NCI-H2196 (cell line): ENCODE data around the gene PGAP3.
"Not testable (repeated sequence)": the region's sequence is repeated elsewhere in the genome, so short reads cannot be mapped to it uniquely, and the experiment has no call there.

ENCODE experiments used
- DNase-seq: peaks from one replicate; lab custom pipeline; 2025; ENCODE audit not compliant: unreplicated experiment; lab: John Stamatoyannopoulos, UW

PGAP3 gene, protein sequence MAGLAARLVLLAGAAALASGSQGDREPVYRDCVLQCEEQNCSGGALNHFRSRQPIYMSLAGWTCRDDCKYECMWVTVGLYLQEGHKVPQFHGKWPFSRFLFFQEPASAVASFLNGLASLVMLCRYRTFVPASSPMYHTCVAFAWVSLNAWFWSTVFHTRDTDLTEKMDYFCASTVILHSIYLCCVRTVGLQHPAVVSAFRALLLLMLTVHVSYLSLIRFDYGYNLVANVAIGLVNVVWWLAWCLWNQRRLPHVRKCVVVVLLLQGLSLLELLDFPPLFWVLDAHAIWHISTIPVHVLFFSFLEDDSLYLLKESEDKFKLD

DNA sequence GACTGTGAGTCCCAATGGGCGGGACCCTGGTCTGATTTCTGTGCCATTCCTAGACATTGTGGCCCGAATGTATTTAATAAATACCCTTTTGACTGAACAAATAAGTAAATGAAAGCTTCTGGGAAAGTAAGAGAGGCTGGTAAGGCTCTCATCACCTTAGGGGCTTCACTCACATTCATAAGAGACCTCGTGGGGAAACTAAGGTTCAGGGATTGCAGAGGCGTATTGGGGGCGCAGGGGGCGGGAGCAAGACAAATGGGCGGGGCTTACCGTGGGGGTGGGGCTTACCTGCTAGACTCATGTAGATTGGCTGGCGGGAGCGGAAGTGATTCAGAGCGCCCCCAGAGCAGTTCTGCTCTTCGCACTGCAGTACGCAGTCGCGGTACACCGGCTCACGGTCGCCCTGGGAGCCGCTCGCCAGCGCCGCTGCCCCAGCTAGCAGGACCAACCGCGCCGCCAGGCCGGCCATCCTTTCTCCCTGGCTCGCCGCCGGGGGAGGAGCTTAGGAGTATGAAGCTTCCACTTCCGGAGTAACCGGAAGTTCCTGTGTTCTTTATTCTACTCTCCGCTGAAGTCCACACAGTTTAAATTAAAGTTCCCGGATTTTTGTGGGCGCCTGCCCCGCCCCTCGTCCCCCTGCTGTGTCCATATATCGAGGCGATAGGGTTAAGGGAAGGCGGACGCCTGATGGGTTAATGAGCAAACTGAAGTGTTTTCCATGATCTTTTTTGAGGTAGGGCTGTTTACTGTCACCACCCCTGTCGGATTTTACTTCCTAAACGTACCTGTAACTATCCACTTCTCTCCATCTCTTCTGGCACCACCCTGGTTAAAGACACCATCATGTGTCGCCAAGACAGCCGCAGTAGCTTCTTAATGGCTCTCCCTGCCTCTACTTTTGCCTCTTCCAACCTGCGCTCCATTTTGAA is at the start of gene PGAP3:
PGAP3 (minus strand) TSS at position 512 of the 929 bp plus-strand sequence; CDS start at position 469, 43 bp downstream.
- peak; percentile 79 for DNase-seq

DNA sequence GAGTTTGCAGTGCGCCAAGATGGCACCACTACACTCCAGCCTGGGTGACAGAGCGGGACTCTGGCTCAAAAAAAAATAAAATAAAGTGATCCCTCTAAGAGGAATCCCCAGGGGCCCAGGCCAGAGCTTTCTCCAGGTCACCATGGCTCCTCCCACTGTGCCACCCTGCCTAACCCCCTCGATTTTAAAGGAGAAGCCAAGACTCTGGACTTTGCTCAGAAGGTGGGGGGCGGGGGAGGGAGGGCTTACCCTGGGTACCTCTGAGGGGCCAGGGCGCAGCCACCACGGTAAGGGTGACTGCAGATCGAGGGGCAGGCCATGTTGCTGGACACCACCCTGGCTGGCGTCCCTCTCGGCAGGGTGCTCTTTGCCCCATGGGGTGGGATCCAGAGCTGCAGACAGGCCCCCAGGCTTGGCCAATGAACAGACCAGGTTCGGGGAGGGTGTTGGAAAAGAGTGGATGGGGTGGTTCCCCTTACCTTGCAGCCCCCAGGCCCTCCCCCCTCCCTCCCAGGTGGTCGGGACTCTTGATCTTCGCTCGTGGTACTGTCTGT is 49.4 kb upstream of the PGAP3 start:
- no peak for DNase-seq

DNA sequence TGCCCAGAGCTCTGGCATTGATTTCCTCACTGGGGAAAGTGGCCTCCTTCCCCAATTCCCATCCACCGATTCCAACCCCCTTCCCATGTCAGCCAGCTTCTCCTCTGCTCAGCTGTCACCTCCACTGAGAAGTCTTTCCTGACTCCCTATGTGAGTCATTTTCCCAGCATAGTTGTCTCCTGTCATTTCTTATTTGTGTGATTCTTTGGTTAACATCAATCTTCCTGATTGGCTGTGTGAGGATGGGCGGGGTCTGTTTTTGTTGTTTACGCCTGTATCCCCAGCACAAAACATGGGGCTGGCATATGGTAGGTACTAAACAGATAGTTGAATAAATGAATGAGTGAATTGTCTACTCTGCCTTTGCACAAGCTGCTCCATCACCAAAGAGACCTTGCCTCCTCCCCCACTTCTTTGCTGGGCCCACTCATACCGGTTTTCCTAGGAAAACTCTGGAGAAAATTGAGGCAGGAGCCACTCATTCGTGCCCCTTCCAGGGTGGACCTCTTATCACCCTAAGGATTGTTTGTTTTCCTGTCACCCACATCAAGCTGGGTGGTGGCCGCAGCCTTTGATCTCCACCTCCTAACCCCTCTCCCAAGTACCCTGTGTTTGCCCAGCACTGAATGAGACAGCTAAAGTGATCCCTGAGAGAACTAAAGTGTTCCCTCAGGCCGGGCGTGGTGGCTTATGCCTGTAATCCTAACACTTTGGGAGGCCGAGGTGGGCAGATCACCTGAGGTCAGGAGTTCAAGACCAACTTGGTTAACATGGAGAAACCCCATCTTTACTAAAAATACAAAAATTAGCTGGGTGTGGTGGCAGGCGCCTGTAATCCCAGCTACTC is 48.7 kb upstream of the PGAP3 start:
- no peak for DNase-seq

DNA sequence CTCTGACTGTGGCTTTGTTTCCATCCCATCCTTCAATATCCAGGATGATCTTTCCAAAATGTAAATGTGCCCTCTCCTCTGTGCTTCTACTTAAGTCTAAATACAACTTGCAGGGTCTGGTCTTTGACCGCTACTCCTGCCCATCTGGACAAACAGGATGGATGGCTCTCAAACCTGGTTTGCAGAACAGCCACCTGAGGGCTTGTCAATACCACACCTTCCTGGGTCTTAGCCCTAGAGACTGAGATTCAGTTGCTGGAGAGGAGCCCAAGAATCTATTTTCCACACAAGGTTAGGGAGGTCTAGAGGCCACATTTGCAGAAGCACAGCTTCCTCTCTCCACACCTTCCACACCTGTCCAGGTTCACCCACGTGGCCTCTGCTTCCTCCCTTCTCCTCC is 48.0 kb upstream of the PGAP3 start:
- no peak for DNase-seq

DNA sequence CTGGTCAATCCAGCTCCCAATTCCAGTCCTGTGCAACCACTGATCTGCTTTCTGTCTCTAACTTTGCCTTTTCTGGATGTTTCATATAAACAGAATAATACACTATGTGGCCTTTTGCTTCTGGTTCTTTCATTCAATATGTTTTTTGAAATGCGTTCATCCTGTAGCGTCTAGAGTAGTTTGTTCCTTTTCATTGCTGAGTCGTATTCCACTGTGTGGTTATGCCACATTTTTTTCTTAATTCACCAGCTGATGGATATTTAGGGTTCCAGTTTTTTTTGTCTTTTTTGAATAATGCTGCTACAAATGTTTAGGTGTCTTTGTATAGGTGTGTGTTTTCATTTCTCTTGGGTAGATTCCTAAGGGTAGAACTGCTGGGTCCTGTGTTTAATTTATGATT is 44.7 kb upstream of the PGAP3 start:
- DNase-seq = no peak

DNA sequence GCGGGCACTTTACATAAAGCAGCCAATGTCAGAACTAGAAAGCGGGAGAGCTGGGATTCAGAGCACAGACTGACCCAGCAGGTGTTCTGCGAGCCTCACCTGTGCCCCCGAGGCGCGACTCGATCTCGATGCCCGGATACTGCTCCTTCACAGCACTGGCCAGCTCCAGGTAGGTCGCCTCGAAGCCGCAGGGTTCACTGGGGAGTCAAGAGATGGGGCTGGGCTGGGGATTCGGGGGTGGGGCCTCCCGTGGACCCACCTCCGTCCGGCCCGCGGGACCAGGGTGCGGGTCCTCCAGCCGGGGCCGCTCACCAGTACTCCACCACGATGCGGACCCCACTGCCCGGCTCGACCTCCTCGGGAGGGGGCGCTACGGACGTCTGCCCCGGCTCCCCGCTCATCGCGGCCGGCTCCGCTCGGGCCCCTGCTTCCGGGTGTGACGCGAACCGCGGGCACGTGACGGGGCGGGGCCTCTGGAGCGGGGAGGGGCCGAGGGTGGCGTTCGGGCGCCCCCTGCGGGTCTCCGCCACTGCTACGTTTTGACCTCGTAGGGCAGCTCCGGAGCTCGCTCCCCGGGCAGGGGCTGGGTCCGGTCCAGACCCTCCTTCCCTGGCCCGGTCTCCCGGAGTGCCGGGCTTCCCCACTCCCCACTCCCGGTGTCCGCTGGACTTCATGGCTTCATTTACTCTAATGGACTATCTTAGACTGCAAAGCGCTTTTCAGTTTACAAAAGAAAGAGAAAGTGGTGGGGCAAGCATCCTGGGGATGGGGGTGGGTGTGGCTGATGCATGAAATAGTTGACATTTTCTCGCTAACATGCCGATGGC is 42.5 kb upstream of the PGAP3 start, which contains the start of gene MIEN1:
MIEN1 (minus strand) TSS at position 438 of the 827 bp plus-strand sequence; CDS start at position 401, 37 bp downstream.
- peak; percentile 71 for DNase-seq

DNA sequence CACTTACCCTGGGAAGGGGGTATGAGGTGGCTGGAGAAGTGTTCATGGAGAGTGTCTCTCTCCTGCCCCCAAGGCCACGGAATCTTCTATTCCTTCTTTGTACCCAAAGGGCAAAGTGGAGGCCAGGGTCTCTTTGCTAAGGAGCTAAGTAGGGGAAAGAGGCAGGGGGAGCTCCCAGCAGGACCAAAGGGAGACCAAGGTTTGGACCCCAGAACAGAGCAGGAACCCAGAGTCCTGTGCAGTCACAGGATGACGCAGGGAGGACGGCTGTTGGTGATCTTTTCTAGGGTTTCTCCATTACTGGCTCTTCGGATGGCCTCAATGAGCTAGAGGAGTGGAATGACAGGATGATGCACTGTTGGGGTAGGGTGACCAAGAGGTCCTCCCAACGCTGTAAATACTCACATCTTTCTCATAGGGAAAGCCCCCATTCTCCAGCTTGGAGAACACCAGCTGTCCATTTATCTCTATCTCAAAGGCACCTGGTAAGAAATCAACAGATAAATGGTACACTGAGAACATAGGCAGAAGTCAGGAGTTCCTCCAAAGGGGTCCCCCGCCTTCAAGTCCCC is 41.5 kb upstream of the PGAP3 start:
- DNase-seq = no peak

DNA sequence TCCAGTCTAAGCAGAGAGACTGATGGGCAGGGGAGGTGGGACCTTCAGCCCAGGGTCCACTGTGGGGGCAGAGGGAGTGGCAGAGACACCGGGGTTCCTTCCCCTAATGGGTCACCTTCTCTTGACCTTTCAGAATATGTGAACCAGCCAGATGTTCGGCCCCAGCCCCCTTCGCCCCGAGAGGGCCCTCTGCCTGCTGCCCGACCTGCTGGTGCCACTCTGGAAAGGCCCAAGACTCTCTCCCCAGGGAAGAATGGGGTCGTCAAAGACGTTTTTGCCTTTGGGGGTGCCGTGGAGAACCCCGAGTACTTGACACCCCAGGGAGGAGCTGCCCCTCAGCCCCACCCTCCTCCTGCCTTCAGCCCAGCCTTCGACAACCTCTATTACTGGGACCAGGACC is 39.7 kb upstream of the PGAP3 start:
- no peak for DNase-seq

DNA sequence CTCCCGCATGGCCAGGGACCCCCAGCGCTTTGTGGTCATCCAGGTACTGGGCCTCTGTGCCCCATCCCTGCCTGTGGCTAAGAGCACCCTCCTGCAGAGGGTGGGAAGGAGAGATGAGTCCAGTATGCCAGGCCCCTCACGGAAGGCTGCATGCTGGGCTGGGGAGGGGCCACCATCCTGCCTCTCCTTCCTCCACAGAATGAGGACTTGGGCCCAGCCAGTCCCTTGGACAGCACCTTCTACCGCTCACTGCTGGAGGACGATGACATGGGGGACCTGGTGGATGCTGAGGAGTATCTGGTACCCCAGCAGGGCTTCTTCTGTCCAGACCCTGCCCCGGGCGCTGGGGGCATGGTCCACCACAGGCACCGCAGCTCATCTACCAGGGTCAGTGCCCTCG is 38.8 kb upstream of the PGAP3 start:
- DNase-seq = no peak

DNA sequence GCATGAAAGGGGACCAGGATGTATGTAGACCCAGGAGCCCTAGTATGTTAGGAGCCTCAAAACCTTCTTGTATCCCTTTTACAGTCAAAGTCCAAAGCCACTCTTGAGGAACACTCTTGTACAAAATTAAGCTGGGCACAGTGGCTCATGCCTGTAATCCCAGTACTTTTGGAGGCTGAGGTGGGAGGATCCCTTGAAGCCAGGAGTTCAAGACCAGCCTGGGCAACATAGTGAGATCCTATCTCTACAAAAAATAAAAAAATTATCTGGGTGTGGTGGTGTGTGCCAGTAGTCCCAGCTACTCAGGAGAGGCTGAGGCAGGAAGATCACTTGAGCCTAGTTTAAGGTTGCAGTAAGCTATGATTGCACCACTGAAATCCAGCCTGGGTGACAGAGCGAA is 38.1 kb upstream of the PGAP3 start:
- not testable (repeated sequence) for DNase-seq

DNA sequence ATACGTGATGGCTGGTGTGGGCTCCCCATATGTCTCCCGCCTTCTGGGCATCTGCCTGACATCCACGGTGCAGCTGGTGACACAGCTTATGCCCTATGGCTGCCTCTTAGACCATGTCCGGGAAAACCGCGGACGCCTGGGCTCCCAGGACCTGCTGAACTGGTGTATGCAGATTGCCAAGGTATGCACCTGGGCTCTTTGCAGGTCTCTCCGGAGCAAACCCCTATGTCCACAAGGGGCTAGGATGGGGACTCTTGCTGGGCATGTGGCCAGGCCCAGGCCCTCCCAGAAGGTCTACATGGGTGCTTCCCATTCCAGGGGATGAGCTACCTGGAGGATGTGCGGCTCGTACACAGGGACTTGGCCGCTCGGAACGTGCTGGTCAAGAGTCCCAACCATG is 36.9 kb upstream of the PGAP3 start:
- no peak for DNase-seq

DNA sequence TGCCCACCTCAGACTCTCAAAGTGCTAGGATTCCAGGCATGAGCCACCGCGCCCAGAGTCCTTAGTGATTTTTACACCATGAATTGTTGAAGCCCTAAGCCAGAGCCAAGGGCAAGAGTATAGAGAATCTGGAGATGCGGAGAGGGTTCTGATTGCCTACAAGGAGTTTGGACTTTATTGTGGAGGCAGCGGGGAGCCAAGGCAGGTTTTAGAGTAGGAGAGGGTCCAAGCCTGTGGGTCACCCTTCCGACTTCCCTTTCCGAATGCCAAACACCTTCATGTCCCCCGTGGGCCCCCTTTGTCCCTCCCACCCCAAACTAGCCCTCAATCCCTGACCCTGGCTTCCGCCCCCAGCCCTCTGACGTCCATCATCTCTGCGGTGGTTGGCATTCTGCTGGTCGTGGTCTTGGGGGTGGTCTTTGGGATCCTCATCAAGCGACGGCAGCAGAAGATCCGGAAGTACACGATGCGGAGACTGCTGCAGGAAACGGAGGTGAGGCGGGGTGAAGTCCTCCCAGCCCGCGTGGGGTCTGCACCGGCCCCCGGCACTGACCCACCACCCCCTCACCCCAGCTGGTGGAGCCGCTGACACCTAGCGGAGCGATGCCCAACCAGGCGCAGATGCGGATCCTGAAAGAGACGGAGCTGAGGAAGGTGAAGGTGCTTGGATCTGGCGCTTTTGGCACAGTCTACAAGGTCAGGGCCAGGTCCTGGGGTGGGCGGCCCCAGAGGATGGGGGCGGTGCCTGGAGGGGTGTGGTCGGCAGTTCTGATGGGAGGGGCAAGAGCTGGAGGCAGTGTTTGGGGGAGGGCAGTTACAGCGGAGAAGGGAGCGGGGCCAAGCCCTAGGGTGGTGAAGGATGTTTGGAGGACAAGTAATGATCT is 35.4 kb upstream of the PGAP3 start:
- no peak for DNase-seq

DNA sequence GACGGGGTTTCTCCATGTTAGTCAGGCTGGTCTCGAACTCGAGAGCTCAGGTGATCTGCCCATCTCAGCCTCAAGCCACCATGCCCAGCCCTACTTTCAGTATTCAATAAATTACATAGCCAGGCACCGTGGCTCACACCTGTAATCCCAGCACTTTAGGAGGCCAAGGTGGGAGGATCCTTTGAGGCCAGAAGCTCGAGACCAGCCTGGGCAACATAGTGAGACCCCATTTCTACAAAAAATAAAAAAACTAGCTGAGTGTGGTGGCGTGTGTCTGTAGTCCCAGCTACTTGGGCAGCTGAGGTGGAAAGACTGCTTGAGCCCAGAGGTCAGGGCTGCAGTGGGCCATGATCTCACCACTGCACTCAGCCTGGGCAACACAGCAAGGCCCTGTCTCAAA is 34.2 kb upstream of the PGAP3 start:
- no peak for DNase-seq

DNA sequence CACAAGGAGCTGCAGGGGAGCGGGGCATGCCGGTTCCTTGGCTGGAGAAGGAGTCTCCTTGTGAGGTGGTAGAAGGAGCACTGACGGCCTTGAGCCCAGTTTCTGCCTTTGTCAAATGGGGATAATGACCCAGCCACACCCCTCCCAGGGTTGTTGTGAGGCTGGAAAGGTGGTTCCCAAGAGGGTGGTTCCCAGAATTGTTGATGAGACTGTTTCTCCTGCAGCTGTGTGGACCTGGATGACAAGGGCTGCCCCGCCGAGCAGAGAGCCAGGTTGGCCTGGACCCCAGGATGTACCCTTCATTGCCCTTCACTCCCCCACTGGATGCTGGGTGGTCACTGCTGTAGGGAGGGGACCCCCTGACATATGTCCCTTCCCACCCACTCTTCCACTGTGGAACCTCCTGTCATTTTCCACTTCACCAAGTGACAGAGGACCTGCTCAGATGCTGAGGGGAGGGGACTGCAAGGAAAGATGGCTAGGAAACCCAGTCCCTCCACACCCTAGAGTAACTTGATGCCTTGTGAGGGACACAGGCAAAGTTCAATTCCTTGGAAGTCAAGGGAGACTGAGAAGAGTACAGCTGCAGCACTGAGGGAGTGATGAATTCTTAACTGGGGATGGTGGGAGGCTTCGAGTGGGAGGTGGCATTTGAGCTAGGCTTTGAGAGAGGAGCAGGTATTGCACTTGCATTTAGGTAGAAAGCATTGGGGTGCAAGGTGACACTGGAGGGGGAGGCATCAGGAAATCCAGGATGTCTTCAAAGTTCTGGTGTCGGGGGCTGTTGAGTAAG is 31.9 kb upstream of the PGAP3 start:
- no peak for DNase-seq

DNA sequence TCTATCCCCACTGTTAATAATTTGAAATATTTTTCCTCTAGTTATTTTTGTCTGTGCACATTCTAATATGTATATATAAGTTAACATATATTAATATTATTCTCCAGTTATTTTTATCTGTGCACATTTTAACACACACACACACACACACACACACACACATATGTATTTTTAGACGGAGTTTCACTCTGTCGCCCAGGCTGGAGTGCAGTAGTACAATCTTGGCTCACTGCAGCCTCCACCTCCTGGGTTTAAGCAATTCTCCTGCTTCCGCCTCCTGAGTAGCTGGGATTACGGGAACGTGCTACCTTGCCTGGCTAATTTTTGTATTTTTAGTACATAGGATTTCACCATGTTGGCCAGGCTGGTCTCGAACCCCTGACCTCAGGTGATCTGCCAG is 29.8 kb upstream of the PGAP3 start:
- DNase-seq = no peak

DNA sequence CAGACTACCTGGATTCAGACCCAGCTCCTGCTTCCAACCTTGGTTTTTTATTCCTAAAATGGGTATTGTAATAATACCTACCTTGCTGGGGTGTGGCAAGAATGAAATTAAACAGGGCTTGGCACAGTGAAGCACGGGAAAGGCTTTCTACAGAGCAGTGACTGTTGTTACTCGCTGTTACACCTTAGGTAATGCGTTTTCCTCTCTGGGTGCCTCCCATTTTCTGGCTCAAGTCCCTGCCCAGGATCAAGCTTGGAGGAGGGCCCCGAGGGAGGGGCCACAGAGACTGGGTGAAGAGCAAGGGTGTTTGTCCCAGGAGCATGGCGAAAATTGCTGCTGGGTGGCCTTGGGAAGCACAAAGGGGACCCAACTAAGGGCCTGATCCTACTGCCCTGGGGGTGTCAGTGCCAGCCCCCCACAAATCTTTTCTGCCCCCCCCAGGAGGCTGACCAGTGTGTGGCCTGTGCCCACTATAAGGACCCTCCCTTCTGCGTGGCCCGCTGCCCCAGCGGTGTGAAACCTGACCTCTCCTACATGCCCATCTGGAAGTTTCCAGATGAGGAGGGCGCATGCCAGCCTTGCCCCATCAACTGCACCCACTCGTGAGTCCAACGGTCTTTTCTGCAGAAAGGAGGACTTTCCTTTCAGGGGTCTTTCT is 29.2 kb upstream of the PGAP3 start:
- peak; percentile 23 for DNase-seq

DNA sequence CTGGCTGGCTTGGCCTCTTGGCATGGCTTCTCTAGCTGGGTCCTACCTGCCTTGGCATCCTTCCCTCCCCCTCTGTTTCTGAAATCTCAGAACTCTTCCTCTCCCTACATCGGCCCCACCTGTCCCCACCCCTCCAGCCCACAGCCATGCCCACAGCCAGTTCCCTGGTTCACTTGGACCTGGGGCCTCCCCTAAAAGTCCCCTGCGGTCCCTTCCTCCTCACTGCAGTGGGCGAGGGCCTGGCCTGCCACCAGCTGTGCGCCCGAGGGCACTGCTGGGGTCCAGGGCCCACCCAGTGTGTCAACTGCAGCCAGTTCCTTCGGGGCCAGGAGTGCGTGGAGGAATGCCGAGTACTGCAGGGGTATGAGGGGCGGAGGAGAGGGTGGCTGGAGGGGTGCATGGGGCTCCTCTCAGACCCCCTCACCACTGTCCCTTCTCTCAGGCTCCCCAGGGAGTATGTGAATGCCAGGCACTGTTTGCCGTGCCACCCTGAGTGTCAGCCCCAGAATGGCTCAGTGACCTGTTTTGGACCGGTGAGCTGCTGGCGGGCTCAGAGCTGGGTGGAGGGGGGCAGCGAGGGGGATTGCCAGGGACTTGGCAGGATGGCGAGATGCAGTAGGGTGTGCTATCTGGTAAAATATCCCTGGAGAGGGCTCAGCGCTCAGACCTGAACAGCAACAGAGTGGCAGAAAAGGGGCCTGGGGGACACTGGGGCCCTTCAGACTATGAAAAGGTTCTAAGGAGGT is 28.4 kb upstream of the PGAP3 start:
- DNase-seq = no peak
